Stimulated activated naive CD8-positive, alpha-beta T cell treated with anti-CD3 and anti-CD28 coated beads, Interleukin-15, amount 100 ng/mL, for 72 hours (primary cell): ENCODE measurements around the gene SNX19.
A peak's percentile ranks its signal among the peaks of the same experiment; 100 is the strongest.
"Not testable (repeated sequence)": the region's sequence is repeated elsewhere in the genome, so short reads cannot be mapped to it uniquely, and the experiment has no call there.

Experiments used
- ATAC-seq: fragments of 150-1000 bp; cut with Tn5 transposase; 2 replicates; pipeline ENCODE4 v1.10.0; 2021; ENCODE audit warnings: mild to moderate bottlenecking, moderate library complexity
- DNase-seq, 2 donors: peaks; one replicate each; pipeline ENCODE4 v3.0.0; 2021 to 2022
- H3K27ac Mint-ChIP-seq, 2 donors: one replicate each; pipeline ENCODE4 v1.8.0; 2022; ENCODE audit warnings: mild to moderate bottlenecking in 2 of 2, mixed read lengths in 2 of 2, moderate library complexity in 2 of 2
- H3K27me3 Mint-ChIP-seq: one replicate; pipeline ENCODE4 v1.8.0; 2022; ENCODE audit warnings: mixed read lengths
- H3K4me1 Mint-ChIP-seq: one replicate; pipeline ENCODE4 v1.8.0; 2022; ENCODE audit warnings: mild to moderate bottlenecking, mixed read lengths
- H3K4me3 Mint-ChIP-seq, 2 donors: one replicate each; pipeline ENCODE4 v1.8.0; 2022; ENCODE audit warnings: mild to moderate bottlenecking in 2 of 2, mixed read lengths in 2 of 2, moderate library complexity in 1 of 2
- H3K9me3 Mint-ChIP-seq, 2 donors: one replicate each; pipeline ENCODE4 v1.8.0; 2022; ENCODE audit warnings: mixed read lengths in 2 of 2

Gene SNX19

DNA sequence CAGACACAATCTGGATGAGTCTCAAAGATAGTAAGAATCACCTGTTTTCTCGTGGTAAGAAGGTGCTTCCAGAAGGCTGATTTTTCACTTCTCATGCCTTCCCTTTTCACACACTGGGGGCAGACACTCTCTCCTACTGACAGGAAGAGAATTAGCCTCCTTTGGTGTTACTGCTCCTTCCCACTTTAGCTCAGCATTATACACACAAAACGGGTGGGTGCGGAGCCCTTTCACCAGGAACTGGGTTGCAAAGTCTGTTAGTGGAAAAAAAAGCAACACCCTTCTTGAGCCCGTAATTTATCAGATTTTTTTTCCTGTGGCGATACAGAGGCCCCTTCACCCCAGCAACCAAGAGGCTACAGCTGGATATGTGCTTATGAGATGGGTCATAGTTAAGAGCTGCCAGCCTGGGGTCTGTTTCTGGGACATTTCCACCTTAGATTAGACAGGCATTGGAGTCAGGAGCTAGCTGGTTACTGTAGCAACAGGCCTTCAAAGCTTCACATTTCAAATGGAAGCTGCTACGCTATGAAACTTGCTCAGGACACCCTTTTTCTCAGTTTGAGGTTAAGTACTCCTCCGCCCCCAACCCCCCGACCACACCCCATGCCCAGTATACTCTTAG lies 48.1 kb downstream of the SNX19 start:
- no peak for ATAC-seq
- no peak overlapping the region for H3K4me3 Mint-ChIP-seq
- no peak for DNase-seq
- no peaks in the 10 kb centered on the region for H3K4me1 Mint-ChIP-seq
- no peaks in the 10 kb centered on the region for H3K27me3 Mint-ChIP-seq
- no peak overlapping the region for H3K27ac Mint-ChIP-seq
- no peaks in the 10 kb centered on the region for H3K9me3 Mint-ChIP-seq

DNA sequence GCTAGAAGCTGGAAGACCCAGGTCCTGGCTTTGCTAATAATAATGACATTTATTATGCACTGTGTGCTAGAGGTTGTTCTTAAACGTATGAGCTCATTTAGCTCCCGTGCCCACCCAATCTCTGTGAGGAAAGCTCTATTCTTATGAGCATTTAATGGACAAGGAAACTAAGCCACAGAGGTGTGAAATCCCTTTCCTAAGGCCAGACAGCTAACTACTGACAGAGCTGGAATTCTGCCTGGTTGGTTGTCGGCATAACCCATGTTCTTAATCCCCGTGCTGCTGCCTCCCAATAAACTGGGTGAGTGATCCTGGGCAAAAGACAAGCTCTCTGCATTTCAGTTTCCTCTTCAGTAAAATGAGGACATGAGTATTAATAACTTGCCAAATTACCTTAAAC lies 49.4 kb downstream of the SNX19 start:
- Mint-ChIP-seq H3K9me3 (no peaks in the 10 kb centered on the region), H3K4me1 (peaks cover 4% of the 10 kb centered on the region), H3K27me3 (peaks cover 3% of the 10 kb centered on the region), H3K4me3 (no peak overlapping the region), H3K27ac (no peak overlapping the region)
- no peak for ATAC-seq
- DNase-seq = no peak

DNA sequence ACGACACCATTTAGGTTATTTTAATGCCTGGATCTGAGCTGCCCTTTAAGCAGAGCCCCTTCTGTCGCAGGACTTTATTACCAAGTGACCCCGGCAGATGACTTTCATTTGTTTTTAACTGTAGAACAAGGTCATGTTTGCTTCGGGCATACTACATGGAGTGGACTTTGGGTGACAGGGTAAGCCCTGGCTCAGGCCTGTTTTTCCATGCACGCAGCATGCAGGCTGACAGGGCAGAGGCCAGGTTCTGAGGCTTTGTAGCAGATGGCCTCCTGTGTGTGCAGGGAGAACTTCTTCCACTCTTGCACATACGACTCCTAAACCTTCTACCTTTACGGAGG lies 50.5 kb downstream of the SNX19 start:
- Mint-ChIP-seq H3K4me3 (no peak overlapping the region), H3K27me3 (peaks cover 8% of the 10 kb centered on the region), H3K27ac (no peak overlapping the region), H3K9me3 (no peaks in the 10 kb centered on the region), H3K4me1 (peaks cover 7% of the 10 kb centered on the region)
- ATAC-seq (no peak), DNase-seq (no peak)

DNA sequence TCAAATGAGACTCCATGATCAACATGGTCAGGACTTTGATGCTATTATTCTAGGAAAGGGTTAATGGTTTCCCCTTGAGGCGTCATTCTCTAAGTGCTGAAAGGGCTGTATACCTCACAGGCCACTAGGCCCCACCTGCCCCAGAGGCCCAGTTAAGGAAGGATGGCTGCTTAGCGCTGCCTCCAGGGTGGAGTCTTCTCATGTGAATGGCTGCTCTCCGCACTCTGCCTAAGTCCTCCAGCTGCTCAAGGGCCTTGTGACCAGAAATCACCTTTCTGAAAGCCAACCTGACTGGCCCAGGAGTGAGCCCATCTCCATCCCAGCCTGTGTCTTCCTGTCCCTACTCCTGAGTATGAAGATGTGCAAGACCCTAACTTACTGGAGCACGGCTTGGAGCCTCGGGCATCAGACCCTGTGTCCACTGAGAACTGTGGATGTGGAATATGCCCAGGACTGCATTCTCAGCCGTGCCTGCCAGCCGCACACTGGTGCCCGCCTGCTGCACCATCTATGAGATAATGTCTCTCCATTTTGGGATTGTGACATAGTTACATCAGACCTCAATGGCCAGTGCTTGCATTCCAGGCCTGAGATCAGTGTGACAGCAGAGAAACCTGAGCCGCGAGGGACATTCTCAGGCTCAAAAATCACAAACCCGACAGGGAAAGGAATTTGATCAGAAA lies 51.0 kb downstream of the SNX19 start:
- peaks cover 8% of the 10 kb centered on the region for H3K27me3 Mint-ChIP-seq
- DNase-seq = no peak
- H3K4me3 Mint-ChIP-seq = no peak overlapping the region
- no peak for ATAC-seq
- H3K4me1 Mint-ChIP-seq = peaks cover 7% of the 10 kb centered on the region
- no peaks in the 10 kb centered on the region for H3K9me3 Mint-ChIP-seq
- no peak overlapping the region for H3K27ac Mint-ChIP-seq

DNA sequence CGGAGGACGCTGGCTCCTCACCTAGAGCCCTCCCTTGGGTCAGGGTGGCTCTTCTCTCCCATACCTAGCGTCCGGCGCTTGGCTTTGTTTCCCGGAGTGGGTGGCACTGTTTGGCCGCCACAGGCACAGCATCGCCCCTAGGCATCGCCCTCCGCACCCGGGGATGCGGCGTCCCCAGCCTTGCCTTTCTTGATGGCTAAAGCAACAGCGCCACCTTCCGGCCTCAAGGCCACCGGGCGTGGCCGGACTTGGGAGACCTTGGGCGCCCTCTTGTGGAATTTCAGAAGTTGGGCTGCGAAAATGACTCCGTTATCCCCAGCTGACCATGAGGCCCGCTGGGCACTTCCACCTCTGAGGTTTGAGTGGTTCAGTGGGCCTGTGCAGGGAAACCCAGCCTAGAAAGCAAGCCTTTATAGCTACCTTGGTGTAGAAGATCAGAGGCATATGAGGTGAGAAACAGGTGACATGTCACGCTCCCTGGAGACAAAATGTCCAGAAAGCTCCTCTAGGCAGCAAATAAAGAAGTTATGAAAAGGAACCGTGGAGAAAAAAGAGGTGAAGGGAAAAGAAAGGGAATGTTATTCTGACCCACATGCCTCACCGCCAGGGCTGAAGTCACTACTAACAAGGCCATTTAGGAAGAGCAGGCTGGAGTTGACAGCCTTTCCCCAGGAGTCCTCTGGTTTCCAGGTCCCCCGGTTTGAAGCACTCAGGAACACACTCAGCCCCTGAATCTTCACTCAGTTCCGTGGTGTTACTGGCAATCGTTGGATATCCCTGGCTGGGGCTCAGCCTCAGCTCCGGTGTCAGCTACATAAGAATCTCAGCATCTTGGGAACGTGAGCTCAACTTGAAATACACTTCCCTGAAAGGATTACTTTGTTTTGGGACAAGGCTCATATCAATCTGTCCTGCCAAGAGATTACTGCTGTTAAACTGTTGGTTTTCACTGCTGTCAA lies 54.1 kb downstream of the SNX19 start:
- Mint-ChIP-seq H3K4me3 (peak overlapping the region in 1 of 2 donors; percentile 22), H3K27ac (no peak overlapping the region), H3K9me3 (no peaks in the 10 kb centered on the region), H3K27me3 (peaks cover 16% of the 10 kb centered on the region), H3K4me1 (peaks cover 7% of the 10 kb centered on the region)
- DNase-seq = peak; percentile 81 to 83
- ATAC-seq = peak; percentile 82

DNA sequence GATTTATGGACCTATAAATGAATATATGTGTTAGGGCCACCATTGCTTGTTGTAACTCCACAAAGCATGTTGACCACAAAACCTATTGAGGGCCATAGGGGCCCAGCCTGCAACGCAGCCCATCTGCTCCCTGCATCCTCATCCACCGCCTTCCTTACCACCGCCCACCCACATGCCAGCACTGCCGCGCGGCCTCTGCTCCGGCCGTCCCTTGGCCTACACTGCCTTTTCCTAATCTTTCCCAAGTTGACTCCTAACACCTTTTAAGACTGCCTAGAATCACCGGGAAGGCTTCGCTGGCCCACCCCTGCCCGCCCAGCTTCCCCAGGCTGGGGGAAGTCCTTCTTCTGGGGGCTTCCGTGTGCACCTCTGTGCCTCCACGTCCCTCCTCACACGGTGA lies 55.0 kb downstream of the SNX19 start:
- ATAC-seq = no peak
- H3K9me3 Mint-ChIP-seq = no peaks in the 10 kb centered on the region
- H3K27ac Mint-ChIP-seq = no peak overlapping the region
- H3K4me3 Mint-ChIP-seq = no peak overlapping the region
- H3K4me1 Mint-ChIP-seq = peaks cover 7% of the 10 kb centered on the region
- H3K27me3 Mint-ChIP-seq = peaks cover 25% of the 10 kb centered on the region
- no peak for DNase-seq

DNA sequence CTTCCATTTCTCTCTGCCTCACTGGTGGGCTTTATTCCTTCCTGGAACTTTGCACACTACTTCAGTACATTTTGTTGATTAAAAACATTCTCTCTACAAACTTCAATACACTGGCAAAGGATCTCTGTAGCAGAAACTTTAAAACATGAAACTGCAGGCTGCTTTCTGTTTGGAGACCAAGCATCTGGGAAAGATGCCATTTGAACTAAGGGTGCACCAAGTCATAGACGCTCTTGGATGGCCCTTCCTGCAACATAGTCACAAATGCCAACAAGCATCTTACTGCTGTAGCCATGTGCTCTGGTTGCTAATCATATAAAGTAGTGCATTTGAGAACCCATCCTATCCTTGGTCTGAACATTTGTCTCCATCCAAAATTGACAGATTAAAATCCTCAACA lies 56.4 kb downstream of the SNX19 start:
- peaks cover 28% of the 10 kb centered on the region for H3K27me3 Mint-ChIP-seq
- DNase-seq (no peak), ATAC-seq (no peak)
- H3K4me3 Mint-ChIP-seq = no peak overlapping the region
- H3K27ac Mint-ChIP-seq = no peak overlapping the region
- H3K4me1 Mint-ChIP-seq = peaks cover 7% of the 10 kb centered on the region
- H3K9me3 Mint-ChIP-seq = no peaks in the 10 kb centered on the region

DNA sequence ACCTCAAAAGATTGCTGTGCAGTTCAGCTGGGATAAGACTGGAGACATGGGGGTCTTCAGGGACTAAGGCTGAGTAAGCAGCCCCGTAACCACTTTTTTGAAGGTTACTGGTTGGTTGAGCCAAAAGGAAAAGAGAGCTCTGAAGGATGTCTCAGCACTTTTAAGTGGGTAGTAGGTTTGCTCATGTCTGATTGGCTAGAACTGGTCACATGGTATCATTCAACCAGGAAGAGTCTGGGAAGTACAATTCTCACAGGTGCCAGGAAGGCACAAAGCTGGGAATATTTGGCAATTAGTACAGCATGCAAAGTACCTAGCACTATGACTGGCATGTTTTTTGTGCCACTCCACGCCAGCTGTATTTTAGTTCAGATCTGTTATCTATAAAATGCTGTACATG lies 58.1 kb downstream of the SNX19 start:
- DNase-seq (no peak), ATAC-seq (no peak)
- peaks cover 28% of the 10 kb centered on the region for H3K27me3 Mint-ChIP-seq
- H3K27ac Mint-ChIP-seq = no peak overlapping the region
- H3K4me1 Mint-ChIP-seq = peaks cover 7% of the 10 kb centered on the region
- H3K4me3 Mint-ChIP-seq = no peak overlapping the region
- no peaks in the 10 kb centered on the region for H3K9me3 Mint-ChIP-seq

DNA sequence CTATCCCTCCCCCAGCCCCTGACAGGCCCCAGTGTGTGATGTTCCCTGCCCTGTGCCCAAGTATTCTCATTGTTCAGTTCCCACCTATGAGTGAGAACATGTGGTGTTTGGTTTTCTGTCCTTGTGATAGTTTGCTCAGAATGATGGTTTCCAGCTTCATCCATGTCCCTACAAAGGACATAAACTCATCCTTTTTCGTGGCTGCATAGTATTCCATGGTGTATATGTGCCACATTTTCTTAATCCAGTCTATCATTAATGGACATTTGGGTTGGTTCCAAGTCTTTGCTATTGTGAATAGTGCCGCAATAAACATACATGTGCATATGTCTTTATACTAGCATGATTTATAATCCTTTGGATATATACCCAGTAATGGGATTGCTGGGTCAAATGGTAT lies 60.6 kb downstream of the SNX19 start:
- H3K27me3 Mint-ChIP-seq = peaks cover 27% of the 10 kb centered on the region
- H3K27ac Mint-ChIP-seq, ATAC-seq: not testable (repeated sequence)

DNA sequence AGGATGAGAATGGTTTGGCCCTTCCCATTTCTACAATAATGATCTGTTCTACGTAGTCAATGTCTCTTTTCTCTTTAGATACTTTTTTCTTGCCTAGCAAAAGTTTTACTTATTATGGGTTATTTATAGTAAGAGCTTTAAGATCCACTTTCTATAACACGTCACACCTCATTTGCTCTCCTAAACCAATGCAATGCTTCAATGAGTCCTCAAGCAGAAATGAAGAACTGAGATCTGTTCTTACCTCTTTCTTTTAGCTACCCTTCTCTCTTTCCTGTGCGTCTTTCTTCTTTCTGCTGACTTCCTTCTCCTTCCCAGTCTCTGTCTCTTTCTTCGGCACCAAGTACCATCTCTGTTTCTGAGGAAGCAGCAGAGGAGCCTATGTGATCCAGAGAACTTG lies 61.8 kb downstream of the SNX19 start:
- Mint-ChIP-seq H3K9me3 (peaks cover 0 to 4% of the 10 kb centered on the region in 2 donors), H3K4me1 (no peaks in the 10 kb centered on the region)
- ATAC-seq = no peak

More for the DNA sequence above, 60.6 kb downstream of the SNX19 start:
- H3K9me3 Mint-ChIP-seq, DNase-seq, H3K4me1 Mint-ChIP-seq, H3K4me3 Mint-ChIP-seq: not testable (repeated sequence)

DNA sequence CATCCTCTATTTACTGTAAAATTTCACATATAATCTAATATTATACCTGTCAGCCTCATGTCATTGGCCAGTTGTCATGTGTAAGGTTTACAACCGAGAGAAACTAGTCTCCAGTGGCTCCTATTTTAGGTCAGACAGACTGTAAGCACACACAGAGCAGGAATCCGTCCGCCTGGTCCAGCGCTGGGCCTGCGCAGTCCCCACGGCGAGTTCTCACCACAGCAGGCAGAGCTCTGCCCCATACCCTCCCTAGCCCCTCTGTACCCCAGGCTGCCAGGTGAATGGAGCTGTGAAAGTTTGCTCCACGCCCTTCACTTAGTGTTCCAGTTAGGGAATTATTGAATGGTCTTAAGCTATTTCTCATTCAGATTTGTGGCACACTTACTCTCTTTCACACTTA lies 63.7 kb downstream of the SNX19 start:
- H3K4me1 Mint-ChIP-seq = no peaks in the 10 kb centered on the region
- H3K9me3 Mint-ChIP-seq = peaks cover 0 to 4% of the 10 kb centered on the region in 2 donors
- no peak overlapping the region for H3K27ac Mint-ChIP-seq
- peaks cover 23% of the 10 kb centered on the region for H3K27me3 Mint-ChIP-seq
- no peak for ATAC-seq
- no peak for DNase-seq
- no peak overlapping the region for H3K4me3 Mint-ChIP-seq

More for the DNA sequence above, 61.8 kb downstream of the SNX19 start:
- Mint-ChIP-seq H3K27ac (no peak overlapping the region), H3K4me3 (no peak overlapping the region), H3K27me3 (peaks cover 27% of the 10 kb centered on the region)
- DNase-seq = no peak

DNA sequence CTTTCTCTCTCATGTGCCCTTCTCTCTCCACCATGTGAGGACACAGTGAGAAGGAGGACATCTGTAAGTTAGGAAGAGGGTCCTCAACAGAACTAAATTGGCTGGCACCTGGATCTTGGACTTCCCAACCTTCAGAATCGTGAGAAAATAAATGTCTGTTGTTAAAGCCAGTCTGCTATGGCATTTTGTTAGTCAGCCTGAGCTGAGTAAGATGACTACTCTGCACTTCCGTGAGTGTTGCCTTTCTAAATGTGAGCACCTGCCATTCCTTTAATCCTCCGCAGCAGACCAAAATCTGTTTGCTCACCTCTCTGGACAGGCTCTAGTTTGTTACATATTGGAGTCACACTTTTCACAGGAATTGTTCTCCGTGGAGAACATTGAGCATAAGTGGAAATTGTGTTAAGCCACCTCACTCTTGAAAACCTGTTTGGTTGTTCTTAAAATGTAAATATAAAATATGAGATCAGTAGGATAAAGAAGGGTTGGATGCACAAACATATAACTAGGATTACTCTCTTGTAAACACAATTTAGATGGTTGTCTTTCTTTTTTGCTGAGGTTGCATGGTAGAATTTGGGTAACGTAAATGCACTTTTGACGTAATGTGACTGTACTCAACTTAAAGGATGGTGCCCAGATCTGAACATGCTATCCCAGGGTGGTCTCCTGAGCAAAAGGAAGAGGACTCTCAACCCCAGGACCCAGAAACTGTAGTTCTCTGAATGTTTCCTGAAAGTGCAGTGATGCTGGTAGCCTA lies 65.9 kb downstream of the SNX19 start:
- no peaks in the 10 kb centered on the region for H3K4me1 Mint-ChIP-seq
- H3K27ac Mint-ChIP-seq = no peak overlapping the region
- peaks cover 7% of the 10 kb centered on the region for H3K27me3 Mint-ChIP-seq
- DNase-seq = no peak
- peaks cover 0 to 4% of the 10 kb centered on the region in 2 donors for H3K9me3 Mint-ChIP-seq
- H3K4me3 Mint-ChIP-seq = no peak overlapping the region
- ATAC-seq = no peak

DNA sequence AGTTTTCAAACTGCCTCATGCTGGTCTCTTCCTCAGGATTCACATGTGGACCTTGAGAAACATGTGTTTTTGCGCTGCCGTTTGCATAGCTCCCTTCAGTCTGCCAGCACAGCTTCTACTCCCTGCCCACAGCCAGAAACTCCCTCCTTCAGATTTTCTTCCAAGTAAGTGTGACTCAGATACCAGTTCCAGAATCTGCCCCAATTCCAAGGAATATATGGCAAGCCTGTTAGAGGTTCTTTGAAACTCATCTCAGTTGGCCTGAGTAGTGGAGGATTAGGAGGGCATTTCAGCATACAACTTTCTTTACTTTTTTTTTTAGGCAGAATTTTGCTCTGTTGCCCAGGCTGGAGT lies 67.1 kb downstream of the SNX19 start:
- Mint-ChIP-seq H3K27ac (no peak overlapping the region), H3K4me3 (no peak overlapping the region), H3K27me3 (peaks cover 7% of the 10 kb centered on the region), H3K4me1 (no peaks in the 10 kb centered on the region), H3K9me3 (peaks cover 0 to 4% of the 10 kb centered on the region in 2 donors)
- no peak for DNase-seq
- ATAC-seq = no peak

DNA sequence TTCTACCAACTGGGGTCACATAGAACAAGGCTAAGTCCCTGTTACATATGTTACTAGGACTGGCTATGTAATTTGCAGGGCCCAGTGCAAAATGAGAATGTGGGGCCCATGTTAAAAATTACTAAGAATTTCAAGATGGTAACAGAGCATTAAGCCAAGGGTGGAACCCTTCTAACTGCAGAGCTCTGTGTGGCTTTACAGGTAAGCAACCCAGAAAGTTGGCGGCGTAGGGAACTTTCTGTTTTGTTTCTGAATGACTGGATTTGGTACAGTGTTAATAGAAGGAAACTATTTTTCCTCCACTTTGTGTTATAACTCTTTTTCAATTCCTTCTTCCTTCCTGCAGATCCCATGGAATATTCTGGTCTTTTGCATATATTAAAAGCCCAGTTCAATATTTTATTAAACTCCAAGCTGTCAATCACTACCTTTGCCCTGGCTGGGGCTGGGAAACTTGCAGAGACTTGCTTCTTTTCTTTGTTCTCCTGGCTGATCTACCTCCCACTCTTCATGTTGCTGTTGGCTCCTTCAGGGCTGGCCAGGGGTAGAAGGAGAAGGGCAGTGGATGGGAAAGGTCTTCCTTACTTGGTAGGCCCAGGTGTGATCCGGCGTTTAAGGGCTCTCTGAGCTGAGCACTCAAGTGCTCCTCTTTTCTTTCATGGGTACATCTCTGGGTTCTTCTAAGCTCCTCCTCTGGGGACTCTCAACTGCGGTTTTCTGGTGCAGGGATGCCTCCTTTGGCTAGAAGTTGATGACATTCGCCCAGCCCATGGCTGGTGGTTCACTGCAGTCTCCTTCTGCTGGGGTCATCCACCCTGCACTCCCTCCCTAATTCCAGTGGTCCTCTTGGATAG lies 67.7 kb downstream of the SNX19 start:
- peaks cover 0 to 4% of the 10 kb centered on the region in 2 donors for H3K9me3 Mint-ChIP-seq
- H3K27ac Mint-ChIP-seq = no peak overlapping the region
- peaks cover 7% of the 10 kb centered on the region for H3K27me3 Mint-ChIP-seq
- H3K4me3 Mint-ChIP-seq = no peak overlapping the region
- DNase-seq (no peak), ATAC-seq (no peak)
- no peaks in the 10 kb centered on the region for H3K4me1 Mint-ChIP-seq

DNA sequence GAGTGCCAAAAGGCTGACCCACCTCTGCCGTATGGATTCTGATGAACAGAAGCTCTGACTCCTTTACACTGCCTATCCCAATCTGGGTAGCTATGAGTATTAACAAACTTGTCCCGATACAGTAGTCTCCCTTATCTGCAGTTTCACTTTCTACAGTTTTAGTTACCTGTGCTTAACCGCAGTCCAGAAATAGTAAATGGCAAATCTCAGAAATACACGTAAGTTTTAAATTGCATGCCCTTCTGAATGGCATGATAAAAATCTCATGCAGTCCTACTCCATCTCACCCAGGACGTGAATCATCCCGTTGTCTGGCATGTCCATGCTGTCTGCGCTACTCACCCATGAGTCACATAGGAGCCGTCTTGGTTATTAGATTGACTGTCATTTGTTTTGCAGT lies 68.8 kb downstream of the SNX19 start:
- no peak for DNase-seq
- H3K9me3 Mint-ChIP-seq = peaks cover 0 to 4% of the 10 kb centered on the region in 2 donors
- H3K4me3 Mint-ChIP-seq = no peak overlapping the region
- no peak overlapping the region for H3K27ac Mint-ChIP-seq
- peaks cover 7% of the 10 kb centered on the region for H3K27me3 Mint-ChIP-seq
- H3K4me1 Mint-ChIP-seq = no peaks in the 10 kb centered on the region
- ATAC-seq = no peak
